K562 (cell line): ENCODE measurements around the gene C8A. TPM values are rescaled to one million over a fixed set of nuclear protein-coding genes. Genes with fewer than 3 reads are reported as not detected.

Source experiments
- CEBPB ChIP-seq: fragments of 450-650 bp; IDR thresholded peaks from 2 replicates; pipeline ENCODE4 v1.6.1; 2016; ENCODE audit warnings: missing genetic modification characterization, missing compliant biosample characterization
- FOXJ2 ChIP-seq: fragments of 200-800 bp; sonication (Bioruptor generic); IDR thresholded peaks from 2 replicates; pipeline ENCODE4 v1.6.1; 2016; ENCODE audit warnings: missing genetic modification characterization, missing compliant biosample characterization
- HNRNPLL ChIP-seq: fragments of 200-400 bp; formaldehyde crosslinking; IDR thresholded peaks from 2 replicates; pipeline ENCODE4 v1.6.1; 2017; ENCODE audit warnings: low read length, low read depth, mild to moderate bottlenecking; ENCODE audit not compliant: poor library complexity, severe bottlenecking
- HOMEZ ChIP-seq: fragments of 250-450 bp; sonication (Bioruptor Pico); IDR thresholded peaks from 2 replicates; pipeline ENCODE4 v1.4.0; 2020; ENCODE audit warnings: mild to moderate bottlenecking, moderate library complexity
- NCOA6 ChIP-seq: fragments of 450-650 bp; IDR thresholded peaks from 2 replicates; pipeline ENCODE4 v1.6.1; 2017; ENCODE audit warnings: mild to moderate bottlenecking
- STAT6 ChIP-seq: sonication (generic); formaldehyde crosslinking; IDR thresholded peaks from 2 replicates; pipeline ENCODE4 v1.8.1; 2023; ENCODE audit warnings: mild to moderate bottlenecking, missing genetic modification reagents
- ZMIZ1 ChIP-seq, 2 experiments: fragments of 150-350 bp in 1 of 2; IDR thresholded peaks; 2 replicates each; pipeline ENCODE4 v1.6.1; 2012 to 2016; ENCODE audit warnings: low read depth in 2 of 2, low read length in 2 of 2, mild to moderate bottlenecking in 1 of 2, moderate library complexity in 1 of 2
- ZNF75A ChIP-seq: fragments of 450-650 bp; formaldehyde crosslinking; IDR thresholded peaks from 2 replicates; pipeline ENCODE4 v1.4.0; 2020; ENCODE audit warnings: mild to moderate bottlenecking
- ZZZ3 ChIP-seq: fragments of 450-650 bp; IDR thresholded peaks from 2 replicates; pipeline ENCODE4 v1.6.1; 2016; ENCODE audit warnings: antibody characterized with exemption, mild to moderate bottlenecking, moderate library complexity
- polyA plus RNA-seq, 8 experiments: library from polyadenylated mRNA; depleted of rRNA in 4 of 8; stranded (reverse) in 5 of 8; unstranded in 3 of 8; fragments of >200 nt; fragmentation: Nextera tagmentation in 2 of 8; fragmentation: Illumina TruSeq in 1 of 8; extraction: Ambion mirVana in 2 of 8; extraction: Trizol in 1 of 8; gene quantifications; 2 replicates each; pipeline versions ENCODE4 v1.2.1 to v1.2.3, GENCODE V29; 2011 to 2014; ENCODE audit warnings: inconsistent platforms in 1 of 8, missing spikeins in 1 of 8
- total RNA-seq, 7 experiments: library from RNA; depleted of rRNA in 6 of 7; stranded (reverse); fragments of >200 nt in 6 of 7; fragmentation: Illumina TruSeq in 2 of 7; extraction: Trizol in 2 of 7; gene quantifications; 2 replicates each; pipeline versions ENCODE4 v1.2.1 to v1.2.3, GENCODE V29; 2011 to 2021; ENCODE audit warnings: low replicate concordance in 1 of 7
- TF ChIP-seq, protein P1 (sequence below), 2 experiments: fragments of 450-650 bp; formaldehyde crosslinking in 1 of 2; IDR thresholded peaks; 2 replicates each; pipeline versions ENCODE4 v1.4.0 to v1.6.1; 2014 to 2020; ENCODE audit warnings: mild to moderate bottlenecking in 2 of 2, borderline replicate concordance in 1 of 2, low read depth in 1 of 2

The C8A gene
- total and polyA plus RNA-seq, 9 of the 15 experiments (the other 6 are each of a cell fraction or from before 2014, with no cell fraction given): 0.09 TPM; not detected in 8

DNA sequence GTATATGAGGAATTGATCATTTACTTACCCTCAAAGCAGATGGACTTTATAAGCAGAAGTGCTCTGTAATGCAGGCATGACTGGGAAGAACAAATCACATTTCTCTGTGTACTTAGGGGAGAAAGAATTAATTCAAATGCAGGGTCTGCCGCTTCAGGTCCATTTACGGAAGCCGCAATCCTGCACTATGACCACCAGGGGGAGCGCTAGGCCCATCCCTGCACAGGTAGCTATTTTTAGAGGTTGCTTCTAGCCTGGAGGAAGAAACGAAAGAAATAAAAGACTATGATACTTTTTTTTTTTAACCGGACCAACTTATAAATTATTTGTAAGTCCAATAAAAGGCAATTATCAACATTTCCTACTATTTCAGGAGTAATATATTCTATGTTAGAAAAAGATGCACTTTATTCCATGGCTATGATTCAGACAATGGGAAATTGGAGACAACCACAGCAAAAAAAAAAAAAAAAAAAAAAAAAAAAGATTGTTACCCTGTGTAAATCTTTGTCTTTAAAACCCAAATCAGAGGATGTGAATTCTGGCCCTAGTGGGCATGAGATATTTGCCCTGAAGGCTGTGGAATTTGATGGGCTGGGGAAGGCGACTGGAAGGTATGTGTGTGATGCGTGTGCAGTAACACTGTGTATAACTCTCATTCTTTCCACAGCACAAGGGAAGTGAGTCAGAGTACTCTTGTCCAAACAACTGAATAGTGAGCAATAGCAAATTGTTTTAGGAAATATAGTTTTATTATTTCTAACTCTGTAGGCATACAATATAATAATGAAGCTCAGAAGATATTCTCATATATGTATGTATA is 22.5 kb upstream of the C8A start (continued):
- no peak for TF ChIP-seq ZMIZ1 (IDR thresholded peaks at IDR 0.05; ENCODE audit: low read depth in 2 of 2, low read length in 2 of 2)
- no peak for TF ChIP-seq STAT6
- TF ChIP-seq, protein P1, sequence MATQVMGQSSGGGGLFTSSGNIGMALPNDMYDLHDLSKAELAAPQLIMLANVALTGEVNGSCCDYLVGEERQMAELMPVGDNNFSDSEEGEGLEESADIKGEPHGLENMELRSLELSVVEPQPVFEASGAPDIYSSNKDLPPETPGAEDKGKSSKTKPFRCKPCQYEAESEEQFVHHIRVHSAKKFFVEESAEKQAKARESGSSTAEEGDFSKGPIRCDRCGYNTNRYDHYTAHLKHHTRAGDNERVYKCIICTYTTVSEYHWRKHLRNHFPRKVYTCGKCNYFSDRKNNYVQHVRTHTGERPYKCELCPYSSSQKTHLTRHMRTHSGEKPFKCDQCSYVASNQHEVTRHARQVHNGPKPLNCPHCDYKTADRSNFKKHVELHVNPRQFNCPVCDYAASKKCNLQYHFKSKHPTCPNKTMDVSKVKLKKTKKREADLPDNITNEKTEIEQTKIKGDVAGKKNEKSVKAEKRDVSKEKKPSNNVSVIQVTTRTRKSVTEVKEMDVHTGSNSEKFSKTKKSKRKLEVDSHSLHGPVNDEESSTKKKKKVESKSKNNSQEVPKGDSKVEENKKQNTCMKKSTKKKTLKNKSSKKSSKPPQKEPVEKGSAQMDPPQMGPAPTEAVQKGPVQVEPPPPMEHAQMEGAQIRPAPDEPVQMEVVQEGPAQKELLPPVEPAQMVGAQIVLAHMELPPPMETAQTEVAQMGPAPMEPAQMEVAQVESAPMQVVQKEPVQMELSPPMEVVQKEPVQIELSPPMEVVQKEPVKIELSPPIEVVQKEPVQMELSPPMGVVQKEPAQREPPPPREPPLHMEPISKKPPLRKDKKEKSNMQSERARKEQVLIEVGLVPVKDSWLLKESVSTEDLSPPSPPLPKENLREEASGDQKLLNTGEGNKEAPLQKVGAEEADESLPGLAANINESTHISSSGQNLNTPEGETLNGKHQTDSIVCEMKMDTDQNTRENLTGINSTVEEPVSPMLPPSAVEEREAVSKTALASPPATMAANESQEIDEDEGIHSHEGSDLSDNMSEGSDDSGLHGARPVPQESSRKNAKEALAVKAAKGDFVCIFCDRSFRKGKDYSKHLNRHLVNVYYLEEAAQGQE (IDR thresholded peaks at IDR 0.05; ENCODE audit: borderline replicate concordance): peak; percentile 84; the same call in 1 of the 2 replicates
- TF ChIP-seq, protein P1 (CRISPR knock-in tag; IDR thresholded peaks at IDR 0.05; ENCODE audit: low read depth): no peak
- TF ChIP-seq FOXJ2 (tag): no peak
- TF ChIP-seq HNRNPLL: no peak
- no peak for TF ChIP-seq HOMEZ
- no peak for TF ChIP-seq ZZZ3
- TF ChIP-seq NCOA6: no peak
- no peak for TF ChIP-seq ZNF75A (CRISPR knock-in tag)
- TF ChIP-seq CEBPB (tag): no peak
